ENCODE measurements around the gene CFAP54.
"Not testable (repeated sequence)": the region's sequence is repeated elsewhere in the genome, so short reads cannot be mapped to it uniquely, and the experiment has no call there.

Gene CFAP54

DNA sequence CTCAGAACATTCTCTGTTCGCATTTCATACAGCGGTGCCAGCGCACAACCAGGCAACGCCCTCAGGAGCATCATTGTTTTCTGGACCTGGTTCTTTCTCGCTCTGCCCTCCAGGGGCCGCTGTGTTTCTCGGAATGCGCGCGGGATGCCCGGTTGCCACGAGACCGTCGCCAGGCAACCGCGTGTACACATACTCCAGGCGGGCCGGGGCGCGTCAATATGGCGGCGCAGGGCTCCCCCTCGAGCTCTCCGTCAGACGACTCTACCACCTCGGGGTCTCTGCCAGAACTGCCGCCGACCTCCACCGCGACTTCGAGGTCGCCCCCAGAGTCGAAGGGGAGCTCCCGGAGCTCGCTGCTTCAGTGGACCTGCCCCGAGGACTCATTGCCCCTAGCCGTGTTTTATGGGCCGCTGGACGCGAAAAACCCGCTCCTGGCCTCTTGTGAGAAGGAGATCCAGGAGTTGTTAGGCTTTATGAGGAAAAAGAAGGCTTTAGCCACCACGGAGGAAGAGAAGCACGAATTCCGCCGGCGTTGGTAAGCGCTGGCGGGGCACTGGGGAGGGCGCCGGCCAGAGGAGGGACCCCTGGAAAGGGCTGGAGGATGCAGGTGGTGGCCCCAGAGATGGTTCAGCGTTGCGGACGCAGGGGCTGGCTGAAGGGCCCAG is at the start of gene CFAP54:
Gene CFAP54 (plus strand): TSS at position 186 of the 665 bp plus-strand sequence. CDS start 33 bp downstream, at position 219.
- peak; percentile 91 for DNase-seq

GRCh38 chr12:96441816-96442215 is 47.6 kb upstream of the CFAP54 start:
- DNase-seq, result no peak

GRCh38 chr12:96442906-96443305 is 46.5 kb upstream of the CFAP54 start:
- DNase-seq, result no peak

- DNase-seq, result no peak
These were observed 45.0 kb upstream of the CFAP54 start for GRCh38 chr12:96444399-96444798.

- peak; percentile 36 for DNase-seq
These were observed 43.4 kb upstream of the CFAP54 start for GRCh38 chr12:96445691-96446583.

- DNase-seq, result no peak
These were observed 42.1 kb upstream of the CFAP54 start for GRCh38 chr12:96447256-96447655.

- DNase-seq, result no peak
These were observed 41.1 kb upstream of the CFAP54 start for GRCh38 chr12:96448300-96448699.

- no peak for DNase-seq
These were observed 37.0 kb upstream of the CFAP54 start for GRCh38 chr12:96452261-96452922.

DNA sequence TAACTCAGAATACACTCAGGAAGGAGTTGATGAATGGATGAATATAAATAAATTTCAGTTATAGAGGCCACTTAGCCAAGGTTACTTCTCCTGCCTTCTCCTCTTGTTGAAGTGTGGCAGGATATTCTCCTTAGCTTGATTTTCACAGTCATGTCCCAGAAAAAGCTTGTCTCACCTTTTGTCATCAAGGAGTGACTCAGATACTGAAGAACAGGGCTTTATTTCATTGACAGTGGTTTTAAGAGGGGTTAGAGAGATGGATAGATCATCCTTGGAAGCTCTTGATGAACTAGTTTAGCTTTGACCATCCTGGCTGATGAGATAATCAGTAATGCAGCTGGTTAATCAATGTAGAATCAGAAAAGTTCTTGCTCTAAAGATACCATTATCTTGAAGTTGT is 35.0 kb upstream of the CFAP54 start:
- DNase-seq, result no peak

GRCh38 chr12:96456265-96456974 is 33.0 kb upstream of the CFAP54 start:
- DNase-seq, result no peak

- DNase-seq, result no peak
These were observed 32.0 kb upstream of the CFAP54 start for GRCh38 chr12:96457191-96457930.

GRCh38 chr12:96459281-96459680 is 30.1 kb upstream of the CFAP54 start:
- not testable (repeated sequence) for DNase-seq

DNA sequence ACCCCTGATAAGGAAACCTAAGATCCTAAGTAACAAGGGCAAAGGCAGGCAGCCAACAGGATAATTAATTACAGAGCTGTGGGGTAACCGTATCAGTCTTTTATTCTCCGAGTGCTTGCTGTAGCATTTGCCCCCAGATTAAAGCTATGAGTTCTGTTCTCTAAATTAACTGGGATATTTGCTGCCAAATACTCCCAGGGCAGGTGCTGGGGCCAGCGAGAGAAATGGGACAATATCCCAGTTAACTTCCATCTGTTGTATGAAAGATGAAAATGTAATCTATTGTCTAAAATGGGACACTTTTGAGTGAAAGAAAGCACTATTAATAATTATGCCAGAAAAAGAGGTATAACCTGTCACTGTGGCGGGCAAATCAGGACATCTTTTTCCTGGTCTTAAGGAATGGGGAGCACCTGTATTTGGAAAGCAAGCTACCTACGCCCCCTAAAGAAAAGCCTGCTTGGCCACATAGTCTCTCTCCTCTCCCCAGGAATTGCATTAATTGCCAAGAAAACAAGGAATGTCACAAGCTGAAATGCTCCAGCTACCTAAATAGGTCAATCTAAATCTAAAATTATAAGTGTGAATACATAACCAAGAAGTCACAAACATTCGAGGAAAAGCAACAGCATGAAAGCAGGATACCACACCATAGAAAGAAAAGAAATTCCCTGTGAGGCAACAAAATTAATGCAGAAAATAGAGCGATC is 26.7 kb upstream of the CFAP54 start:
- DNase-seq, result no peak

DNA sequence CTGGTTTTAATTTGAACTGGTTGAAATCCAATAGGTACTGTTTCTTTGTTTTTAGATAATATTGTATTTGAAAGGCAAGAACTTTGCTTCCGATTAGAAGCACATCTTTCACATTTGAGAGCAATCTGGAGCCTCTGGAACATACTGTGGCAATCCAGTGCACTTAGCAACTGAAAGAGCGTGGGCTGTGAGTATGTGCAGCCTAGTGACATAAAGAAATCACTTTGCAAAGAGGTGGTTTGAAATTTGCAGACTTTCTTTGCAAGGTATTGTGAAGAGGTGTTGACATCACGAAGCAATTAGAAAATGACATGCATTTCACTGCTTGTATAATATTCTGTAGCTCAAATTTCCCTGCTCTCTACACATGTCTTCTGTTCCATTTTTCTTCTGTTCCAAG is 23.5 kb upstream of the CFAP54 start:
- no peak for DNase-seq

DNA sequence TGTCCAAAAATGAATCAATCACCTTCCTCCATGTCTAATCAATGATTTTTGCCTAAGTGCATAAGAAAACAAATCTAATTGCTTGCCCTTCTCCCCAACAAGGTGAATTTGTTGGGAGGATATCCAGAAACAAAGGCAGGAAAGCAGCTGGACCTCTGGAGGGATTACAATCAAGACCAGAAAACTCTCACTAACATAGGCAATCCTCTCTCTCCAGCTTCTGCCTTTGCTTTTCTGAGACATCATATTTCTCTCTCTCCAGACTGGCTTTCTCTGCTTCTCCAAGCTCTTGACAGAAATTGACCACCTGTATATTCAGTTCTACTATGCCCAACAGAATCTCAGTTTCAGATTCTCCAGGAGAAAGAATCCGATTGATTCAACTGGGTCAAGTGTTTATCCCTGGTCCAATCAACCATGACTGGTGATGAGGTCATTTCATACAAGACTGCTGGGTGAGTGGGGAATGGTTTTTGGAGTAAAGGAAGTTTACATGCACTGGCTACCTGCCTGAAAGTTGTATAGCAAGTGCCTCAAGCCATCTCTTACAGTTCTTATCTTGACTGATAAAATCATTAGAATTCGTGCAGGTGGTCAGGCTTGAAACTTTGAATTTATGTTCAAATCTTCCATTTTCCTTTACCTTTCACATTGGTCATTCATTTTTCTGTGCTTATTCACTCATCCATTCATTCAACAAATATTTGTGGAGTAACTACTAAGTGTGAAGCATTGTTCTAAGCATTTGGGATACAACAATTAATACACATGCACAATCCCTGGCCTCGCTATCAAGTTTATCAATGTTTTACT is 22.2 kb upstream of the CFAP54 start:
- DNase-seq, result no peak

GRCh38 chr12:96471368-96472050 is 17.9 kb upstream of the CFAP54 start:
- DNase-seq, result no peak

DNA sequence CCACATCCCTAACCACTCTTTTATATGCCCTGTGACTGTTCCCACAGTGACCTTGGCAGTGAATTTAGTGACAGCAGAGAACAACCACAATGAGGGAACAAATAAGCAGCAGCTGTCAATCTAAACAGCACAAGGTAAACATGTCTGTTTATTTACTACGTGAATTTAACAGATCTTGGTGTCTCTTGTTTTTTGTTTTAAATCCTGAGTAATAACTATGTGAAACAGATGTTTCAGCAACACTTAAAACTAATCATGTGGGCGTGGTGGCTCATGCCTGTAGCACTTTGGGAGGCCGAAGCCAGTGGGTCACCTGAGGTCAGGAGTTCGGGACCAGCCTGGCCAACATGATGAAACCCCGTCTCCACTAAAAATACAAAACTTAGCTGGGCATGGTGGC is 17.0 kb upstream of the CFAP54 start:
- no peak for DNase-seq

- DNase-seq, result no peak
These were observed 15.8 kb upstream of the CFAP54 start for GRCh38 chr12:96473394-96474093.

DNA sequence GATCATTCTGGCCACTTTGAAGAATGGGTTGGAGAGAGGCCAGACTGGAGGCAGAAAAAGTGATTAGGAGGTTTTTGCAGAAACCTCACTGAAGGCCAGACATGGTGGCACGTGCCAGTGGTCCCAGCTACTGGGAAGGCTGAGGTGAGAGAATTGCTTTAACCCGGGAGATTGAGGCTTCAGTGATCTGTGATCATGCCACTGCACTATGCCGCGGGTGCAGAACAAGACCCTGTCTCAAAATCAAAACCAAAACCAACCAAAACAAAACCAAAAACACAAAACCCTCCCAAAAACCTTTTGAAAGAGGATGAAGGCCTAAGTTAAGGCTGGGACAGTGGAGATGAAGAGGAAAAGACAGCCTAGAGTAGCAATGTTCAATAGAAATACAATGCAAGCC is 15.2 kb upstream of the CFAP54 start:
- no peak for DNase-seq
